Stimulated activated CD8-positive, alpha-beta memory T cell treated with anti-CD3 and anti-CD28 coated beads, Interleukin-7, amount 100 ng/mL, for 24 hours (primary cell): Measurements from ENCODE around the gene SLC46A2.

ENCODE experiments used
- DNase-seq: peaks from one replicate; pipeline ENCODE4 v3.0.0-alpha.2; 2020; ENCODE audit warnings: low read depth

Gene SLC46A2

DNA sequence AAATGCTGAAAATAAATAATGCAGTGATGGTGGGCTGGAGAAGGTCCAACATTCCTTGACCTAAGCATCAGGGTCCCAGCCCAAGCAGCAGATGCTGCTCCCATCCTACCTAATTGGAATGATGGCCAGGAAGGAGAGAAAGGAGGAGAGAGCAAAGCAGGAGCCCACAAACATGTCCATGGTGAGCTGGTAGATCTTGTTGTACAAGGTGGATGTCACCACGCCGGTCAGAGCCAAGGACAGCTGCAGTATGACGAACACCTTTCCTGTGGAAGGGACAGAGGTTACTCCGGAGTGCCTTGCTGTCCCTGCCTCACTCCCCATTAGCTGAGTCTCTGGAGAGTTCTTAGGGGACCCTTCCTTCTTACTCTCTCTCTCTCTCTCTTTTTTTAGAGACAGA, 4.3 kb downstream of the SLC46A2 start:
- DNase-seq: no peak

DNA sequence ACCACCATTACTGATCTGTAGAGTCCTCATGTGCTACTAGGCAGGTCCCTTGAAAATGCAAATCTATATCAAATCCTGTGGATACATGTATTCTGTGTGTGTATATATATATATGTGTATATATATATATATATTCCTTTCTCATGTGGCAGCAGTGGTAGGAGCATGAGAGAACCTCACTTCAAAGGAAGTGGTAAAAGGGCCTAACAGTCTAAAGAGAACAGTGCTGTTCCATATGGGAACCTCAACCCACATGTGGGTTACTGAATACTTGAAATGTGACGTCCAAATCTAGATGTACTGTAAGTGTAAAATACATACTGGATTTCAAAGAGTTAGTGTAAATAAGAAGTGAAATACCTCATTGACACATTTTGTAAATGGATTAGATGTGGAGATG, 5.4 kb downstream of the SLC46A2 start:
- DNase-seq: no peak

DNA sequence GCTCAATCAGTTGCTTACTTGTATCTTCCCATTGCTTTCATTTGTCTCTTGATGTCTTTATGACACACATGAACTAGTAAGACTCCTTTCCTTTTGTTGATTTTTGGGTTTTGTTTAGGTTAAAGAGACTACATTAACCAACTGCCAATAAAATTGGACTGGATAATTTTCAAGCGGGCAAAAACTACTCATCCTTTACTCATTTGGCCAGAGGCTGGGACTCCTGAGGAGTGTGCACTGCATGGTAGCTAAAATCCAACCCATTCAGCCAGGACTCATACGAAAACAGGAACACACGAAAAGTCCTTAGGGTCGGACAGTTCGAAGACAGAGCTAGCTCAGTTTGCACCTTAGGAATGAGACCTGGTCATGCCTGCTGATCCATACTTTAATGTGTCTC, 6.0 kb downstream of the SLC46A2 start:
- no peak for DNase-seq

DNA sequence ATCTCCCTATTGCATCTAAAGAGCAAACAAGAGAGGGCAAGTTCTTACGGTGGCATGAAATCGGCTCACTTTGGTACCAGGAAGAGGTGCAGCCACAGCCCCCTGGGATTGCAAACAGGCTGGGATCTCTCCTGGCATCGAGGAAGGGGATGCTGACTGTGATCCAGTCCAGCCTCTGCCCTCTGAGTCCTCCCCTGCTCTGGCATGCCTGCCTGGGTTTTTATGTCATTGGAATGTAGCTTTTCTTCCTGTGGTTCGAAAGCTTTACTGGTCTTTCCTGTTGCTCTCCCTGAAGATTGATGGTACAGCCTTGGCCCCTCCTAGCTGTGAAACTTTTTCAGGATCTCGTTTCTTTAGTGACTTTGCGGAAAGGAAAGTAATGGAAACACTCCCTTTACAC, 6.6 kb downstream of the SLC46A2 start:
- DNase-seq: no peak

DNA sequence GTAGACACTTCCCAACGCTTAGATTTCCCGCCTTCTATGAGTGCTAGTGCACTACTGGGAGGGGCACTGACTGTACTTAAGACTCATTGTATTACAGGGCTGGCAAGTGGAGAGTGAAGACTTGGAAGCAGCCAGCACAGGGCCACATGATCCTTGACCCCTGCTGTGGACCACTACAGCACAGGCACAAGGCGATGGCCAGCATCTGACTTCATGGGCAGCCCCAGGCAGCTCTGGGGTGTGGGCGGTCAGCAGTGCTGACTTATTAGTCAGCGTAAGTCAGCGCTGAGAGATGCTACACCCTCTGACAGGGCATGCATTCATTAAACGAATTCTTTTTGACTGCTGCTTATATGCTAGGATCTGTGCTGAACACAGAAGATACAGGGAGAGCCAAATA, 9.3 kb downstream of the SLC46A2 start:
- DNase-seq: no peak

DNA sequence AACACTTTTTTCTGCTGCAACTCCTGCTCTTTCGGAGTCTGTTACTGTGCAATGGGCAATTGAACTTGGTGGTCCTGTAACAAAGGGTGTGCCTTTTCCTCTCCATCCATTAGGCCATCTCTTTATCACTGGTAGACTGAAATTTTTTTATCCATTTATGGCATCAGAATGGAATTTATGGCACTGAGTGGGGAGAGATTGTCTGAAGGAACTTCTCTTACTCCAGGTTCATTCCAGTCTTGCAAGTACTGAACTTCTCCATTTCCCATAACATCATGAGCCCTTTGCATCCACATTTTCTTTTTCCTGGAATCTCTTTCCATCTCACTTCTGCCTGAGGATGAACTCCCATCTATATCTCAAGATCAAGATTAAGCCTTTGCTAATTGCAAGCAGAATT, 10.0 kb downstream of the SLC46A2 start:
- no peak for DNase-seq

DNA sequence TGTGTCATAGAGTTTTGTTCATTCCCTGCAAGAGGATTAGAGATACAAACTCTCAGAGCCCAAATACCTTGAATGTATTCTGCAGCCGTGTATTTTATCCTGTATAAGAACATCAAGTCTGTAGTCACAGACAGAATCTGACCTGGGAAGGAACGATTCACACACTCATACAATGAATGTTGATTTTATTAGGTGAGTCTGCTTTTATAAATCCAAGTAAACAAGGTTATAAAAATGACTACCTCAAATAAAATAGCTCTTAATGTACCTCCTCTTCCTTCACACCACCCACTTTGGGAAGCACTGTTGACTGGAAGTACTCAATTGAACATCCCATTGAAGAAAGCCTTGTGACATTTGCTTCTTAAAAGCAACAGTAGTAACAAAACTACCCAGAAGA, 11.9 kb downstream of the SLC46A2 start:
- DNase-seq: no peak

DNA sequence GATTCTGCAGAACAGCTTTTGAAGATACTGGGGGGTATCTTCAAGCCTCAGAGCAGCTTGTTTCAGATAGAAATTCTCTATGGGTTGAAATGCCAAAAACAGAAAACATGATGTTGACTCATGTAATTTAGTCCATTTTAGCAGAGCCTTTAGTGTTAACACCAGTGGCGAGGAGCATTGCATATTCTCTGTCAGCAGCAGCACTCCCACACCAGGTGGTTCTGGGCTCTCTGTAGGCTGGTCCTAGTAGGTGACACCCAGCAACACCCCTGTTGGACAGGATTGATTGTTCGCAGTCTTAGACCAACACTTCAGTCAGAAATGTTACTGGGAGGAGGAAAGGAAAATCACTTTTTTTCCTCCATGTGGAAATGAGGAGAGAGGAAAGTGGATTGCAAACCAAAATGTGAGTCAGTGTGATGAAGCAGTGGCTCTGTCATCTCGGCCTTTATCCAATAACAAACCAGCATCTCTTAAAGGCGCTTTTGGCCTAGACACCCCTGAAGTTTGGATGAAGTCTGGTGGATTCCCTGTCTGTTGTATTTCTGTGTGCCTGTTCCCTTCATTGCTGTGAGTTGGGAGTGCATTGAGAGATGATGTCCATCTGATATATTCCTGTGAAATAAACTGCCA, 16.8 kb downstream of the SLC46A2 start:
- no peak for DNase-seq

DNA sequence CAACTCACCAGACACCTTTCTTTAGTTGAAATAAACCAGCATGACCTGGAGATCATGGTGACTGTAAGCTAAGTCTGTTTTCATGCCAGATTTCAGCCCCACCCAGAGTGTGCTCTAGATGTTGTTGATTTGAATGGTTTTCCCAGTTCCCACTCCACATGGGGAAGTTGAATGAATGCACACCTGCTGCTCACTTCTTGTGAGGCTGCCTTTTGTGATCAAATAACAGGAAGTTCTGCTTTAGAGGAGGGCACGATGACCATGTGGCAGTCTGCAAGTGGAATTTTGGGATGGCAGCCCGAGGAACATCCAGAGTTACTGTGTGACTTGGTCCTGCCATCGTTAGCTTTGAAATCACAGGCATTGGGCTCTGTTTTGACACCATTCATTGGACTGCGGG, 18.7 kb downstream of the SLC46A2 start:
- DNase-seq: no peak

DNA sequence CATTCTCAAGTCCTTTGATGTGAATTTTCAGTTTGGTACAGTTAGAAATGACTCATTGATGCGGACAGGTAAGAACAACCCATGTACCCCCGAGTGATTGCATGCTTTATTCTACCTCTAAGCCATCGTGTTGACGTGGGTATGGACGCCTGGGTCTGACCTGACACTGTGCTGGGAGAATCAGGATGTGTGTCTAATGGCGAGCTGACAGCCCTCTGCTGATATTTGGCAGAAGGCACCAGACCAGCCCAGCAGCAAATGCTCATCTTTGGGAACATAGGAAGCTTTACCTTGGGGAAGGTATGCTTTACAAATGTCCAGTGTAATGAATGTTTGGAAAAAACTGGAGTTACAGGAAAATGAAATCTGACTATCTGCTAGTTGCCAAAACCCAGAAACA, 20.1 kb downstream of the SLC46A2 start:
- no peak for DNase-seq

DNA sequence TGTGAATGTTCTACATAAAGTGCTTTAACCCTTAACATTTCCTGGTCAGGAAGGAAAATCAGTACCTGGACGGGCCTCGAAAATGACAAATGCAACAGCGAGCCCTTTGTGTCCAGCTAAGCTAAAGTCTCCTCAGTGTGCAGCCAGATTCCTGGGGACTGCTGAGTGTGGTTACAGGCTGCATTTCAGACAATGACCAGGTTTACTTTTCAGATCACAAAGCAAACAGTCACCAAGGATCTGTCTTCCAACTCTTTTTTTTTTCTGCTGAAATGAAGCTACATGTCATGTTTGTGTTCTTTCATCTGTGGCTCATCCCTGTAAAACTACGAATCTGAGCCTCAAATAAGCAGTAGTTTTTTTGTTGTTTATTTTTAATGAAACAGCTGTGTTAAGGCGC, 20.8 kb downstream of the SLC46A2 start:
- DNase-seq: no peak

DNA sequence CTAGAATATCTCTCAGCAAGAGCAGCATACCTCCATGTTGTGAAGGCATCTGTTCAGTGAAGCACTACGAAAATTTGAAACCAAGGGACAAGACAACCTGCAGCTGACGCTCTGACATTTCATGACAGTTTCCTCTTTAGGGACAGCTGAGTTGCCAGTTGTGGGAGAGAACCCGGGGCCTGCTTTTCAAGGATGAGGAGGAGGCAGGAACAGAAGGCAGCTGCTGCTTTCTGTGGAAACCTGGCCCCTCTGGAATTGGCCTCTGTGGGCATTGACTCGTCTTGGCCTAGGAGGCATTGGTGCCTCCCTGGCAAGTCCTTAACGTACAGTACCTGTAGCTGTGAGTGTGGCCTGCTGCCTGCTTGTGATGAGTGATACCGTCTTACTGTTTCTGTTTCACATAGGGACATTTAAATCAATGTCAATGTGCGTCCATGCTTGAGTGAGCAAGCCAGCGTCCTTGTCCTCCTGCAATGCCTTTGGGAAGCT, 21.6 kb downstream of the SLC46A2 start:
- no peak for DNase-seq

DNA sequence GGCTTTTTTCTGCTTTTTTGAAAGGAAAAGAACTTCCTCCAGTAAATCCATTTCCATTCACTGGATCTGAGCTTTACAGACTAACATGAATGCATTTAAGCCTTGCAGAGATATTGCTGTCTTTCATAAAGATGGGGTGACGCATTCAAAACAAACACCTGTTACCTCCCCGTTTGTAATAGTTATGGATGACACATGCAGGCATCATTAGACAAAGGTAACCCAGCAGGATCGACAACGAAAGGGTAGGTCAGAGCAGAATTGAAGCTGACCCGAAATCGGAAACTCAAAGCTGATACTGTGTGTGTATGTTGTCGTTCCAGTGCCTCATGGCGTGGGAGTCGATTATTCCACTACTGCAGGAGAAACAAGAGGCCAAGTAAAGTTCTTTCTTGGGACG, 22.2 kb downstream of the SLC46A2 start:
- DNase-seq: no peak

DNA sequence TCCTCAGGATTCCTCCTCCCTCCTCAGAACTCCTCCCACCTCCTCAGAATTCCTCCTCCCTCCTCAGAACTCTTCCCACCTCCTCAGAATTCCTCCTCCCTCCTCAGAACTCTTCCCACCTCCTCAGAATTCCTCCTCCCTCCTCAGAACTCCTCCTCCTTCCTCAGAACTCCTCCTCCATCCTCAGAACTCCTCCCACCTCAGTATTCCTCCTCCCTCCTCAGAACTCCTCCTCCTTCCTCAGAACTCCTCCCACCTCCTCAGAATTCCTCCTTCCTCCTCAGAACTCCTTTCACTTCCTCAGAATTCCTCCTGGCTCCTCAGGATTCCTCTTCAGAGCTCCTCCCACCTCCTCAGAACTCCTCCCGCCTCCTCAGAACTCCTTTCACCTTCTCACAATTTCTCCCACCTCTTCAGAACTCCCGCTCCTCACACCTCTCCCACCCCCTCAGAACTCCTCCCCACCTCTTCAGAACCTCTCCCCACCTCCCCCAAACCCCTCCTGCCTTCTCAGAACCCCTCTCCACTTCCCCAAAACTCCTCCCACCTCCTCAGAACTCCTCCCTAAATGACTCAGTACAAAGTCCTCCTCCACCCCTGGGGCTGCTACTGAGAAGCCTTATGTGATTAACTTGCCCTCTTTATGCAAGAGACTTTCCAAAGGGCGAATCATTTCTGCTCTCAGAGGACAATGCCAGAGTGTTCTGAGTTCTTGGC, 23.2 kb downstream of the SLC46A2 start:
- DNase-seq: no peak

DNA sequence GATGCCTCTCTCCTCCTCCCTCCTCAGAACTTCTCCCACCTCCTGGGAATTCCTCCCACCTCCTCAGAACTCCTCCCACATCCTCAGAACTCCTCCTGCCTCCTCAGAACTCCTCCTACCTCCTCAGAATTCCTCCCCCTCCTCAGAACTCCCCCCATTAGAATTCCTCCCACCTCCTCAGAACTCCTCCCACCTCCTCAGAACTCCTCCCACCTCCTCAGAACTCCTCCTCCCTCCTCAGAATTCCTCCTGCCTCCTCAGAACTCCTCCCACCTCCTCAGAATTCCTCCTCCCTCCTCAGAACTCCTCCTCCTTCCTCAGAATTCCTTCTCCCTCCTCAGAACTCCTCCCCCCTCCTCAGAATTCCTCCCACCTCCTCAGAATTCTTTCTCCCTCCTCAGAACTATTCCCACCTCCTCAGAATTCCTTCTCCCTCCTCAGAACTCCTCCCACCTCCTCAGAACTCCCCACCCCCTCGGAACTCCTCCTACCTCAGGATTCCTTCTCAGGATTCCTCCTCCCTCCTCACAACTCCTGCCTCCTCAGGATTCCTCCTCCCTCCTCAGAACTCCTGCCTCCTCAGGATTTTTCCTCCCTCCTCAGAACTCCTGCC, 23.9 kb downstream of the SLC46A2 start:
- no peak for DNase-seq

DNA sequence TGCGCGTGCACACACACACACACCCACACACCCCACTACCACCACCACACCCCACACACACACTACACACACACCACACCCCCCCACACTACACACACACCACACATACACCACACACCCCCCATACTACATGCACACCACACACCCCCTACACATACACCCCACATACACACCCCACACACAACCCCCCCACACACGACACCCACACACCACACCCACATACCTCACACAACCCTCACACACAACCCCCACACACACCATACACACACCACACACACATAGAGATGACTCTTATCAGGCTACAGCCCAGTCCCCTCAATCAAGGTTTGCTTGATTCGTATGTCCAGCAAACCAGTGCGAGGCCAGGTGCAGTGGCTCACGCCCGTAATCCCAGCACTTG, 25.7 kb downstream of the SLC46A2 start:
- no peak for DNase-seq

DNA sequence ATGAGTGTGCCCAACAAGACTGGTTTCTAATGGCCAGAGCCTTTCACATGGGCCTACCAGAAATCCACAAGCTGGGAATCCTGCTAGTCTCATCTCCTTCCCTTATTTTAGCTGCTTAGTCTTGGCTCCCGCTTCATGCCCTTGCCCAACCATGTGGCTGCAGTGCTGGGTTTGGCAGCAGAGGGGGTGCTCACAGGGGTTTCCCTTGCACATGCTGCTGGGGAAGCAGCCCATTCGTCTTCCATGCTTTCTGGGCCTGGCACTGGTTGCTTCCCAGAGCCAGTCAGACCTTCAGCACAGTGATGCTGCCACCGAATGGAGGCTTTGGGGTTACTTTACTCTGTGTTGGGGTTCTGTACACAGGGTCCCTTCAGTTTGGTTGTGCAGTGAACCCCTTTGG, 26.3 kb downstream of the SLC46A2 start:
- DNase-seq: no peak

DNA sequence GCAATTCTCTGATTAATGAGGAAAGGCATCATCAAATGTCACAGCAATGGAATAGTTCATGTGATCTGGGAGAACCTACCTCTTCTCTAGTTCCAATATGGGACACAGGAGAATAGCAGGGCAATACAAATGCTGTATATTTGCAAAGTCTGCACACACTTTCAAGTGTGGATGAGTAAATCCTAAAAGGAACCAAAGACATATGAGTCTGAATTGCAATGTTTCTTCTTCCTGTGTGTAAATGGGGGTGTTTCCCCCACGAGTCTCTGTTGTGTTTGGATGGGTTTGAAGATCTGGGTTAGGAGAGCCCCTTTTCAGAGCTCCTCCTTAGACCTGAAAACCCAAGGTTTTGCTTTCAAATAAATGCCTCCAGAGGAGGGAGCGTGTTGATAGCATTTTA, 26.9 kb downstream of the SLC46A2 start:
- no peak for DNase-seq

DNA sequence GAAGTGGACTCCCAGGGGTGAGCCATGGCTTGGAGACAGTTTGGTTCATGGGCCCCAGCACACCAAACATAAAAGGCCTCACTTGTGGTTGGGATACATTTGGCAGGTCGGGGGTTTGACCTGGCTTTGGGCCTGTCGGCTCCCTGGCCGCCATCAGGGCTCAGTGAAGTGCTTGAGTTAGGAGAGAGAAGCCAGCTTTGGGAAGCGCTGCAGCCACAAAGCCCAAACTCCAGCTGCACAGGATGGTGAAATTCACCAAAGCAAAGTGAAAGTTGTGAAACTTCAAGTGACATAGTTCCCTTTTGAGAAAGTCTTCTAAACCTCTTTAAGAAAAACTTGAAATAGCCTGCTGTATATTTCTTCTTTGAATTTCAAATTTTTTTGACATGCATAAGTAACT, 27.5 kb downstream of the SLC46A2 start:
- no peak for DNase-seq

DNA sequence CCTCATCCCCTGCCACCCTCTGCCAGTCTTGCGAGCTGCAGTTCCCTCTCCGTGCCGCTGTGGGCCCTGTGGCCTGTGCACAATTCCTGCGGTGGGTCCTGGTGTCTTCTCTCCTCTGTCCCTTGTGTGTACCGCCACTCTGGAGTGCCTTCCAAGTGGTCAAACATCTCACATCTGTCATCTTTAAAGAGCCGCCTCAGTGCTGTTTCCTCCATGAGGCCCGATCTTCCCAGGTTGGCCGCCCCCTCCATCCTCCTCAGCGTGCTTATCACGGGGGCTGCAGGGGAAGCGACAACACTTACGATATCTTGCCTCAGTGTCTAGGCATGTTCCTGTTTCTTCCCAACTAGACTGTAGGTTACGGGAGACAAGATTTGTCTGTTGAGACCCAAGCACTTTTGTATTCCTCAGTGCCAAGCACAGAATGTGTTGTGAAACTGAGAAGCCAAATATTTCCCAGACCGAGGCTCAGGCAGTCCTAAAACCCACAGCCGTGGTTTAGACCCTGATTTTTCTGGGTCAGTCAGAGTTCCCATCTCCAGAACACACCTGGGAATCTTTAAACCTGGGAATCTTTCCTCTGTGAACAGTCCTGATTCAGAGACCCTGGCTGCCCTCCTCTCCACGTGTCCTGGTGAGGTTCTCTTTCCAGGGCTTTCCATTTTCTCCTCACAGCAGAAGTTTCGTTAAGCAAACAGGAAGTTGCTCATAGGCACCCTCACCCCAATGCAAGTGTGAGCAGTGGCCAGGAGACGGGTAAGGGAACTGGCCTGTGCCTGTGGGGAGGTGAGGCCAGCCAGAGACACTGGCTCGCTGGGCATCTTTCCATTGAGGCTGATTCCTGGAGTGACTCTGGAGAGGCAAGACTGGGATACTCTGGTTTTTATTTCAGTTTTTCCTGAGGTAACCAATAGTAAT, 28.8 kb downstream of the SLC46A2 start:
- no peak for DNase-seq

DNA sequence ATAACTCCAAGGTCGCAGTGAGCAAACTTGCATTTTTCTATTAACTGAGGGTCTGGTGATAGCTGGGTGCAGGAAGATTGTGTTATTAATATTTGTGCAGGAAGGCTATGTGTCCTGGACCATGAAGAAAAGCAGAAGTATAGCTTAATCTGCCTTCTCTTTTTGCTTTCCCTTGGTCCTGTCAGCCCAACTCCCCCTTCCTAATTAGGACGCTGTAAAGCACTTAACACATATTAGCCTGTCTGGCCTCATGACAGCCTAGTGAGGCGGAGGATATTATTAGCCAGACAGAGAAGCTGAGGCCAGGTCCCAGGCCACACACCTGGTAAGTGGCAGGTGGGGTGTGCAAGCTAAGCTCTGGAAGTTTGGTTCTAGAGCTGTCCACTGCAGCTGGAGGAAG, 29.5 kb downstream of the SLC46A2 start:
- DNase-seq: no peak

DNA sequence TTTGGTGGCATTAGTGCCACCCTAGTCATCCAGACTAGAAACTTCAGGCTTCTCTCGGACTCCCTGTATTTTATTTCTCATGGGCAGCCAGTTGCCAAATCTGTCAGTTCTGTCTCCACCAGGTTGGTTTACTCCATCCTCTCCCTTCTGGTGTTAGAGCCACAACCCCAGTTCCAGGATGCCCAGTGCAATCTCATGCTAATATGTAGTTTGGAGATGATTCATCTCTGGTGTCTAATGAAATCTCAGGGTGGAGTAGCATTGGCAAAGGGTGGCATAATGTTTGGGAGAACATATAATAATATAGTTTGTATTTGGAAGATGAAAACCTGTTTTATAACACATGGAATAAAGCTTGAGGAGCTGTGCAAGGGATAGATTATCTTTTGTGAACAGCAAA, 30.2 kb downstream of the SLC46A2 start:
- no peak for DNase-seq
